SK-N-SH (cell line): Measurements from ENCODE around the gene DYRK1A. TPM values are rescaled to one million over a fixed set of nuclear protein-coding genes. Genes with fewer than 3 reads are reported as not detected.

ENCODE experiments used
- CTCF ChIA-PET: fragments of 300-600, 350-600 bp; formaldehyde crosslinking; extraction: SDS; loops from one replicate; lab custom pipeline; 2021; lab: Yijun Ruan, JAX
- POLR2A ChIA-PET: fragments of 350-600 bp; sonication (Branson Sonifier 250); formaldehyde crosslinking; extraction: SDS; loops from one replicate; lab custom pipeline; 2020; ENCODE audit warnings: antibody characterized with exemption, inconsistent platforms; lab: Yijun Ruan, JAX
- DNase-seq: peaks from one replicate; pipeline ENCODE4 v3.0.0; 2012
- H2AFZ ChIP-seq: fragments of 200-600 bp; sonication (generic); 2 replicates; pipeline ENCODE4 v1.8.1; 2016; ENCODE audit warnings: antibody characterized with exemption, mild to moderate bottlenecking, low read depth
- H3F3A ChIP-seq: fragments of 200-600 bp; sonication (generic); replicated peaks from 2 replicates; pipeline ENCODE3; 2016; ENCODE audit warnings: antibody characterized with exemption, mild to moderate bottlenecking; ENCODE audit not compliant: insufficient read depth
- H3K27ac ChIP-seq, 2 experiments: fragments of 200-500 bp in 1 of 2; fragments of 200-600 bp in 1 of 2; sonication (Bioruptor generic) in 1 of 2; sonication (generic), shearing (Covaris generic) in 1 of 2; 2 replicates each; pipeline versions ENCODE4 v1.5.1 to v1.6.1; 2014 to 2016; ENCODE audit warnings: low read depth in 2 of 2, inconsistent platforms in 1 of 2, low read length in 1 of 2, mild to moderate bottlenecking in 1 of 2, mixed read lengths in 1 of 2
- H3K27me3 ChIP-seq: fragments of 200-600 bp; sonication (generic), shearing (Covaris generic); 2 replicates; pipeline ENCODE4 v1.6.1; 2016; ENCODE audit warnings: mixed run types; ENCODE audit not compliant: insufficient read depth
- H3K36me3 ChIP-seq, 2 experiments: fragments of 200-500 bp in 1 of 2; fragments of 200-600 bp in 1 of 2; sonication (Bioruptor generic) in 1 of 2; sonication (generic) in 1 of 2; replicated peaks in 1 of 2; 2 replicates each; pipeline versions ENCODE3 to v1.5.1; 2014 to 2016; ENCODE audit warnings: low read length in 1 of 2, mild to moderate bottlenecking in 1 of 2; ENCODE audit not compliant: insufficient read depth in 2 of 2, control insufficient read depth in 1 of 2
- H3K4me1 ChIP-seq, 2 experiments: fragments of 200-500 bp in 1 of 2; fragments of 200-600 bp in 1 of 2; sonication (Bioruptor generic) in 1 of 2; sonication (generic), shearing (Covaris generic) in 1 of 2; 2 replicates each; pipeline versions ENCODE4 v1.5.1 to v1.6.1; 2014 to 2016; ENCODE audit warnings: low read depth in 1 of 2, low read length in 1 of 2, mixed run types in 1 of 2; ENCODE audit not compliant: insufficient read depth in 2 of 2, control insufficient read depth in 1 of 2
- H3K4me2 ChIP-seq: fragments of 200-600 bp; sonication (generic), shearing (Covaris generic); 2 replicates; pipeline ENCODE4 v1.6.1; 2017; ENCODE audit warnings: mixed run types
- H3K4me3 ChIP-seq, 2 experiments: fragments of 200-500 bp in 1 of 2; fragments of 200-600 bp in 1 of 2; sonication (Bioruptor generic) in 1 of 2; sonication (generic), shearing (Covaris generic) in 1 of 2; 2 replicates each; pipeline versions ENCODE4 v1.5.1 to v1.8.1; 2014 to 2016; ENCODE audit warnings: low read depth in 2 of 2, inconsistent platforms in 1 of 2, low read length in 1 of 2, mild to moderate bottlenecking in 1 of 2, mixed read lengths in 1 of 2, moderate library complexity in 1 of 2
- H3K79me2 ChIP-seq: fragments of 200-600 bp; sonication (generic); 2 replicates; pipeline ENCODE4 v1.8.1; 2017; ENCODE audit warnings: mild to moderate bottlenecking; ENCODE audit not compliant: insufficient read depth
- H3K9ac ChIP-seq: fragments of 200-600 bp; sonication (generic); 2 replicates; pipeline ENCODE4 v1.6.1; 2017; ENCODE audit warnings: mixed run types
- H3K9me2 ChIP-seq: fragments of 200-600 bp; sonication (generic); 2 replicates; pipeline ENCODE4 v1.6.1; 2017; ENCODE audit warnings: mixed run types
- H3K9me3 ChIP-seq: fragments of 200-600 bp; sonication (generic); 2 replicates; pipeline ENCODE4 v1.6.1; 2017; ENCODE audit warnings: mixed run types, mild to moderate bottlenecking, moderate library complexity
- H4K20me1 ChIP-seq: fragments of 200-600 bp; sonication (generic); 2 replicates; pipeline ENCODE4 v1.6.1; 2017; ENCODE audit warnings: mild to moderate bottlenecking, mixed run types; ENCODE audit not compliant: insufficient read depth
- CHD2 ChIP-seq: fragments of 150-350 bp; IDR thresholded peaks from 2 replicates; pipeline ENCODE4 v1.6.1; 2018; ENCODE audit warnings: low read length; ENCODE audit not compliant: partially characterized antibody
- EZH2phosphoT487 ChIP-seq: fragments of 200-600 bp; sonication (generic); IDR thresholded peaks from 2 replicates; pipeline ENCODE4 v1.6.1; 2017; ENCODE audit warnings: low read depth, mixed run types, mild to moderate bottlenecking, antibody characterized with exemption, moderate library complexity, borderline replicate concordance
- FOSL2 ChIP-seq: IDR thresholded peaks from 2 replicates; pipeline ENCODE4 v1.4.0; 2012; ENCODE audit warnings: low read depth, mild to moderate bottlenecking, moderate library complexity, borderline replicate concordance
- FOXJ3 ChIP-seq: sonication (generic); formaldehyde crosslinking; IDR thresholded peaks from 2 replicates; pipeline ENCODE4 v1.5.1; 2020; ENCODE audit warnings: mild to moderate bottlenecking, missing genetic modification reagents
- GABPA ChIP-seq: IDR thresholded peaks from 2 replicates; pipeline ENCODE4 v1.4.0; 2012; ENCODE audit warnings: low read depth, mild to moderate bottlenecking
- GATA2 ChIP-seq: sonication (generic); formaldehyde crosslinking; IDR thresholded peaks from 2 replicates; pipeline ENCODE4 v1.5.0; 2020; ENCODE audit warnings: mild to moderate bottlenecking, missing genetic modification reagents
- JUND ChIP-seq: IDR thresholded peaks from 2 replicates; pipeline ENCODE4 v1.4.0; 2012
- MEF2A ChIP-seq: IDR thresholded peaks from 2 replicates; pipeline ENCODE4 v1.4.0; 2012; ENCODE audit warnings: low read depth, borderline replicate concordance
- NRF1 ChIP-seq: IDR thresholded peaks from 2 replicates; pipeline ENCODE4 v1.6.1; 2012; ENCODE audit warnings: low read depth, mild to moderate bottlenecking, low read length
- RCOR1 ChIP-seq: fragments of 150-350 bp; IDR thresholded peaks from 2 replicates; pipeline ENCODE4 v1.6.1; 2017; ENCODE audit warnings: antibody characterized with exemption, low read length
- RXRA ChIP-seq: IDR thresholded peaks from 2 replicates; pipeline ENCODE4 v1.4.0; 2012; ENCODE audit warnings: low read depth, mild to moderate bottlenecking, borderline replicate concordance
- SIN3A ChIP-seq: IDR thresholded peaks from 2 replicates; pipeline ENCODE4 v1.6.1; 2012; ENCODE audit warnings: low read depth, mild to moderate bottlenecking, low read length, moderate library complexity, borderline replicate concordance
- TAF1 ChIP-seq: IDR thresholded peaks from 2 replicates; pipeline ENCODE4 v1.6.1; 2012; ENCODE audit warnings: low read depth, mild to moderate bottlenecking, low read length, moderate library complexity, borderline replicate concordance
- TCF12 ChIP-seq: IDR thresholded peaks from 2 replicates; pipeline ENCODE4 v1.4.0; 2012
- TEAD4 ChIP-seq: IDR thresholded peaks from 2 replicates; pipeline ENCODE4 v1.4.0; 2012; ENCODE audit warnings: mild to moderate bottlenecking, borderline replicate concordance; ENCODE audit not compliant: insufficient read depth
- YY1 ChIP-seq: IDR thresholded peaks from 2 replicates; pipeline ENCODE4 v1.4.0; 2012; ENCODE audit warnings: low read depth, mild to moderate bottlenecking
- ZBTB33 ChIP-seq: IDR thresholded peaks from 2 replicates; pipeline ENCODE4 v1.4.0; 2012; ENCODE audit warnings: low read depth, borderline replicate concordance
- WGBS: methylation state at CpG from one replicate; pipeline ENCODE4 v1.1.6; 2017; ENCODE audit warnings: low lambda C conversion rate; 5-methylcytosine and 5-hydroxymethylcytosine counted together
- polyA plus RNA-seq, 3 experiments: library from polyadenylated mRNA; depleted of rRNA; stranded (reverse); fragments of >200 nt; gene quantifications; 2 replicates each; pipeline ENCODE4 v1.2.3, GENCODE V29; 2012
- TF ChIP-seq, protein P1 (sequence below): fragments of 150-350 bp; IDR thresholded peaks from 2 replicates; pipeline ENCODE4 v1.6.1; 2017; ENCODE audit warnings: antibody characterized with exemption, low read length, low read depth, borderline replicate concordance
- TF ChIP-seq, protein P2 (sequence below): fragments of 150-350 bp; IDR thresholded peaks from 2 replicates; pipeline ENCODE4 v1.6.1; 2016; ENCODE audit warnings: mild to moderate bottlenecking, low read depth, low read length
- TF ChIP-seq, protein P3 (sequence below): IDR thresholded peaks from 2 replicates; pipeline ENCODE4 v1.4.0; 2012; ENCODE audit warnings: low read depth

DYRK1A gene
- polyA plus RNA-seq, 1 of the 3 experiments (the other 2 are of a cell fraction) = 19.3 TPM

DNA sequence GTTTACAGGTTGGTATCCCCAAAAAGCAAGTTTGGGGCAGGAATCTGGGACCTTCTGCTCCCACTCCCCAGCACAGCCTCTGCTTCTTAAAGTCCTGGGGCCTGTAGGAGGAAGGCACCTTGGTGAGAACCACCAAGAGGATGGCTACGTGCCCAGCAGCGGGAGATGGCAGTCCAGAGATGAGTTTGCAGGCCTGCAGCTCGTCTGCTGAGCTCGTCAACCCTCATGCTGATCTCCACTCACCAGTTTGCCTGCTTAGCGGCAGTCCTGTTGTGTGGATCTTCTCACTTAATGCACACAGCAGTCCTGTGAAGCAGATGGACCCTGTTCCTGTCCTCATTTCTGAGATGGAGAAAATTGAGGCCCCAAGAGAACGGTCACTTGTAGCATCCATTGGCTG is 160.5 kb downstream of the DYRK1A start:
- POLR2A ChIA-PET = no interaction called here
- no peak overlapping the region for H3K4me3 ChIP-seq
- WGBS = 87% methylated on average over 6 of the region's 6 CpGs
- H3K27me3 ChIP-seq = no peaks in the 10 kb centered on the region
- no peaks in the 10 kb centered on the region for H3K9me2 ChIP-seq
- H3K4me1 ChIP-seq = peaks cover 0 to 9% of the 10 kb centered on the region in 2 experiments; a peak in 1 of 4 replicates
- no peak for DNase-seq
- no peak overlapping the region for H2AFZ ChIP-seq
- no peaks in the 10 kb centered on the region for H3K79me2 ChIP-seq
- TF ChIP-seq, protein P1, sequence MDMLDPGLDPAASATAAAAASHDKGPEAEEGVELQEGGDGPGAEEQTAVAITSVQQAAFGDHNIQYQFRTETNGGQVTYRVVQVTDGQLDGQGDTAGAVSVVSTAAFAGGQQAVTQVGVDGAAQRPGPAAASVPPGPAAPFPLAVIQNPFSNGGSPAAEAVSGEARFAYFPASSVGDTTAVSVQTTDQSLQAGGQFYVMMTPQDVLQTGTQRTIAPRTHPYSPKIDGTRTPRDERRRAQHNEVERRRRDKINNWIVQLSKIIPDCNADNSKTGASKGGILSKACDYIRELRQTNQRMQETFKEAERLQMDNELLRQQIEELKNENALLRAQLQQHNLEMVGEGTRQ = no peak
- TF ChIP-seq RCOR1 = no peak
- TF ChIP-seq YY1 = no peak
- TF ChIP-seq FOXJ3 (CRISPR knock-in tag) = no peak
- TF ChIP-seq, protein P2, sequence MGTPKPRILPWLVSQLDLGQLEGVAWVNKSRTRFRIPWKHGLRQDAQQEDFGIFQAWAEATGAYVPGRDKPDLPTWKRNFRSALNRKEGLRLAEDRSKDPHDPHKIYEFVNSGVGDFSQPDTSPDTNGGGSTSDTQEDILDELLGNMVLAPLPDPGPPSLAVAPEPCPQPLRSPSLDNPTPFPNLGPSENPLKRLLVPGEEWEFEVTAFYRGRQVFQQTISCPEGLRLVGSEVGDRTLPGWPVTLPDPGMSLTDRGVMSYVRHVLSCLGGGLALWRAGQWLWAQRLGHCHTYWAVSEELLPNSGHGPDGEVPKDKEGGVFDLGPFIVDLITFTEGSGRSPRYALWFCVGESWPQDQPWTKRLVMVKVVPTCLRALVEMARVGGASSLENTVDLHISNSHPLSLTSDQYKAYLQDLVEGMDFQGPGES = no peak
- TF ChIP-seq GATA2 (CRISPR knock-in tag) = no peak
- no peak for TF ChIP-seq ZBTB33
- no peak for TF ChIP-seq TAF1
- TF ChIP-seq EZH2phosphoT487 = no peak
- TF ChIP-seq MEF2A = no peak
- TF ChIP-seq GABPA = no peak
- no peak for TF ChIP-seq TCF12
- no peak for TF ChIP-seq SIN3A
- no peak for TF ChIP-seq JUND
- no peak for TF ChIP-seq CHD2
- TF ChIP-seq, protein P3, sequence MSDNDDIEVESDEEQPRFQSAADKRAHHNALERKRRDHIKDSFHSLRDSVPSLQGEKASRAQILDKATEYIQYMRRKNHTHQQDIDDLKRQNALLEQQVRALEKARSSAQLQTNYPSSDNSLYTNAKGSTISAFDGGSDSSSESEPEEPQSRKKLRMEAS = no peak
- no peak for TF ChIP-seq RXRA
- no peak for TF ChIP-seq FOSL2
- no peak for TF ChIP-seq NRF1
- TF ChIP-seq TEAD4 = no peak
- TF ChIP-seq, all 33 proteins: peak for 0
- H3F3A ChIP-seq = no peaks in the 10 kb centered on the region
- CTCF ChIA-PET = no interaction called here
- H3K9me3 ChIP-seq = no peaks in the 10 kb centered on the region
- no peak overlapping the region for H3K9ac ChIP-seq
- no peak overlapping the region for H3K4me2 ChIP-seq
- H3K27ac ChIP-seq = no peak overlapping the region
- H4K20me1 ChIP-seq = no peaks in the 10 kb centered on the region
- H3K36me3 ChIP-seq = no peaks in the 10 kb centered on the region
